GM23338 (cell line): ENCODE measurements around the gene UPK2.

Source experiments
- CTCF ChIP-seq, 2 experiments: fragments of 200-600 bp in 1 of 2; sonication (generic) in 1 of 2; conservative IDR thresholded peaks; 2 replicates each; pipeline versions ENCODE4 v1.5.1 to v1.6.1; 2016 to 2017; ENCODE audit warnings: antibody characterized with exemption in 2 of 2, low read depth in 2 of 2, mild to moderate bottlenecking in 2 of 2, moderate library complexity in 1 of 2
- EZH2 ChIP-seq: fragments of 200-600 bp; sonication (generic); IDR thresholded peaks from one replicate; pipeline ENCODE4 v1.8.0; 2017; ENCODE audit warnings: antibody characterized with exemption, mild to moderate bottlenecking, low read depth; ENCODE audit not compliant: unreplicated experiment
- EZH2phosphoT487 ChIP-seq: fragments of 200-600 bp; sonication (generic); IDR thresholded peaks from one replicate; pipeline ENCODE4 v1.8.1; 2018; ENCODE audit warnings: antibody characterized with exemption; ENCODE audit not compliant: unreplicated experiment
- POLR2AphosphoS5 ChIP-seq: IDR thresholded peaks from 2 replicates; pipeline ENCODE4 v1.6.1; 2016; ENCODE audit warnings: antibody characterized with exemption, low read depth

DNA sequence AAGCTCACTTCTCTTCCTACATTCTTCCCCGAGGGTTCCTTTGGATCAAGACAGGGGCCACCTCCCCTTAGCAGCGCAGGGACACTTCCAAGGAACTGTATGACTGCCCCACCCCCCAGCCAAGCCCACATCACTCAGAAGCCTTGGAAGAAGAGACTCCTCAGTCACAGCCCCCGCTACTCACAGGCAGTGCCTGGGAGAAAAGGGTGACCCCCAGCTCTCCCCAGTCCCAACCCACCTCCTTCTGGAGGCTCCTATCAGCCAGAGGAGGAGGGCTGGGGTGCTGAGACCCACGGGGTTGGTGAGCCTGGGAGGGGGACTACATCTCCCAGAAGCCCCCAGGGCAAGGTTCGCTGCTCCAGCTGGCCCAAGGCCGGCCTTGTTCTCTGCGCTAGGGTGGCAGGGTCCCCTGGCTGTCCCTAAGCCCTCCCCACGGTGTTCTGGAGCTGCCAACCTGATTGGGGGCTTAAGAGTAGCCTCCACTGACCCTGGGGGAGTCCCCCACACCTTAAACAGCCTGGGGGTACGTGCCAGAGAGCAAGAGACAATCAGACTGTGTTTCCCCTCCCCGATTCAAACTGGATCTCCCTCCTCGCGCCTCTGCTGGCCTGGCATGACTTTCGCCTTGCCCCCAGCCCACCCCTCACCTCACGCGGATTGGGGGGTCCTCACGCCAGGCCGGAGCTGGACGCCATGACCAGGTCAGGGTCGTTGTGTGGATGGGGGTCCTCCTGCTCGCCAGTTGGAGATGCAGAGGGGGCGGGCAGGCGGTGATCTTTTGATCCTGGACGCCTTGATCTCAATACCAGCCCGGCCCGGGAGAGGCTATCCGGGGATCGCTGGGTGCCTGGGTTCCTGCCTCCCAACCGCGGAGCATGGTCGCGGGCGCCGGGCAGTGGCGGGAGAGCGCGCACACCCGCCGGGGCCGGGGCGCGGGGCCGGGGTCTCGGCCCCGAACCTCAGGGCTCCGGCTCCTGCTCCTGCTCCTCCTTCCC is 31.2 kb upstream of the UPK2 start:
- TF ChIP-seq EZH2 (no peak), CTCF (conservative IDR thresholded peaks at IDR 0.05; ENCODE audit: low read depth in 2 of 2) (no peak), POLR2AphosphoS5 (no peak), EZH2phosphoT487 (no peak)
